ENCODE results near the gene ESRRG. TPM values are rescaled to one million over a fixed set of nuclear protein-coding genes. Genes with fewer than 3 reads are reported as not detected.
"Not testable (repeated sequence)": the region's sequence is repeated elsewhere in the genome, so short reads cannot be mapped to it uniquely, and the experiment has no call there.

Gene ESRRG
- total and polyA plus RNA-seq, 2 experiments from 2014 or later, result 1.2 to 1.7 TPM

DNA sequence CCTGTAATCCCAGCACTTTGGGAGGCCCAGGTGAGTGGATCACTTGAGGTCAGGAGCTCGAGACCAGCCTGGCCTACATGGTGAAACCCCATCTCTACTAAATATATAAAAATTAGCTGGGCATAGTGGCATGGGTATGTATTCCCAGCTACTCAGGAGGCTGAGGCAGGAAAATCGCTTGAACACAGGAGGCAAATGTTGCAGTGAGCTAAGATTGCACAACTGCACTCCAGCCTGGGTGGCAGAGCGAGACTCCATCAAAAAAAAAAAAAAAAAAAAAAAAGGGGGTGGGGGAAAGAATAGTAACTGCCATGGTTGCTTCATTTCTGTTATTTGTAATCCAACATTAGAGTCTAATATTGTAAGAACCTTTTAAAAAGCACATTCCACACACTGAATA is 193.4 kb downstream of the ESRRG start:
- H3K27ac ChIP-seq (ENCODE audit: low read depth); H3K9me2 ChIP-seq (ENCODE audit: insufficient read depth); H3K4me2 ChIP-seq; H3K27me3 ChIP-seq (ENCODE audit: insufficient read depth); H3K4me3 Mint-ChIP-seq; DNase-seq (ENCODE audit: low spot score); H3K36me3 ChIP-seq (ENCODE audit: insufficient read depth); ATAC-seq; H3K27ac Mint-ChIP-seq; H3K36me3 Mint-ChIP-seq (ENCODE audit: low read depth); H2AFZ ChIP-seq; H3K79me2 ChIP-seq (replicated peaks; ENCODE audit: insufficient read depth); H3K4me3 ChIP-seq; H4K20me1 ChIP-seq (replicated peaks; ENCODE audit: insufficient read depth); H3F3A ChIP-seq (replicated peaks; ENCODE audit: low read depth); H3K27me3 Mint-ChIP-seq (ENCODE audit: insufficient read depth, low read depth, poor library complexity); H3K9me3 Mint-ChIP-seq: not testable (repeated sequence)
- H3K4me1 ChIP-seq (ENCODE audit: insufficient read depth), result peaks cover 29% of the 10 kb centered on the region
- peaks cover 27% of the 10 kb centered on the region for H3K4me1 Mint-ChIP-seq

DNA sequence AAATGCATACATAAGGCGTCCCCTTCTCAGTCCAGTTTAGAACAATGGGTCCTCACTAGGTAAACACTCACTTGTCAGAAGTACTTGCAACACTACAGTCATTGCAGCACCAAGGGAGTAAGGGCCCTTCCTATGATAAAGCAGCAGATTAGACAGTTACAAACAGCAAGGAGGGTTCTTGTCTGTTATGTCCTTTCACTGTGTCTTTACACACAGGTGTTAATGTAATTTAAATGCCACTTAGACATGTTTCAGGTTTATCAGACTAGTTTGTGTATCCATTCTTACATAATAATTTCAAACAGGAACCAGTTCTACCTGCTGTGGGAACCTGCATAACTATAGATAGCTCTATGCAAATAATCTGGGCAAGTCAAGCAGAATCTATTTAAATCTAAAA is 194.4 kb downstream of the ESRRG start:
- H3K4me3 Mint-ChIP-seq, result no peak overlapping the region
- H3K4me2 ChIP-seq, result peak overlapping the region; percentile 19
- no peaks in the 10 kb centered on the region for H3K27me3 ChIP-seq (ENCODE audit: insufficient read depth)
- no peak overlapping the region for H2AFZ ChIP-seq
- DNase-seq (ENCODE audit: low spot score) (no peak), ATAC-seq (no peak; the same call in 2 of the 3 replicates)
- no peaks in the 10 kb centered on the region for H4K20me1 ChIP-seq (replicated peaks; ENCODE audit: insufficient read depth)
- no peaks in the 10 kb centered on the region for H3K36me3 ChIP-seq (ENCODE audit: insufficient read depth)
- peak overlapping the region; percentile 22 for H3K27ac Mint-ChIP-seq
- H3K9me2 ChIP-seq (ENCODE audit: insufficient read depth), result no peaks in the 10 kb centered on the region
- H3K4me3 ChIP-seq, result no peak overlapping the region
- TF ChIP-seq EZH2phosphoT487 (IDR thresholded peaks at IDR 0.05; ENCODE audit: unreplicated experiment) (no peak), JUNB (IDR thresholded peaks at IDR 0.05; ENCODE audit: unreplicated experiment) (no peak), POLR2AphosphoS5 (IDR thresholded peaks at IDR 0.05; ENCODE audit: low read depth) (no peak), ZNF114 (CRISPR knock-in tag; IDR thresholded peaks at IDR 0.05) (no peak), NANOG (IDR thresholded peaks at IDR 0.05; ENCODE audit: borderline replicate concordance) (no peak)
- TF ChIP-seq, protein P1, sequence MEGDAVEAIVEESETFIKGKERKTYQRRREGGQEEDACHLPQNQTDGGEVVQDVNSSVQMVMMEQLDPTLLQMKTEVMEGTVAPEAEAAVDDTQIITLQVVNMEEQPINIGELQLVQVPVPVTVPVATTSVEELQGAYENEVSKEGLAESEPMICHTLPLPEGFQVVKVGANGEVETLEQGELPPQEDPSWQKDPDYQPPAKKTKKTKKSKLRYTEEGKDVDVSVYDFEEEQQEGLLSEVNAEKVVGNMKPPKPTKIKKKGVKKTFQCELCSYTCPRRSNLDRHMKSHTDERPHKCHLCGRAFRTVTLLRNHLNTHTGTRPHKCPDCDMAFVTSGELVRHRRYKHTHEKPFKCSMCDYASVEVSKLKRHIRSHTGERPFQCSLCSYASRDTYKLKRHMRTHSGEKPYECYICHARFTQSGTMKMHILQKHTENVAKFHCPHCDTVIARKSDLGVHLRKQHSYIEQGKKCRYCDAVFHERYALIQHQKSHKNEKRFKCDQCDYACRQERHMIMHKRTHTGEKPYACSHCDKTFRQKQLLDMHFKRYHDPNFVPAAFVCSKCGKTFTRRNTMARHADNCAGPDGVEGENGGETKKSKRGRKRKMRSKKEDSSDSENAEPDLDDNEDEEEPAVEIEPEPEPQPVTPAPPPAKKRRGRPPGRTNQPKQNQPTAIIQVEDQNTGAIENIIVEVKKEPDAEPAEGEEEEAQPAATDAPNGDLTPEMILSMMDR (conservative IDR thresholded peaks at IDR 0.05; ENCODE audit: low read depth in 2 of 2), result no peak
- TF ChIP-seq, protein P2, sequence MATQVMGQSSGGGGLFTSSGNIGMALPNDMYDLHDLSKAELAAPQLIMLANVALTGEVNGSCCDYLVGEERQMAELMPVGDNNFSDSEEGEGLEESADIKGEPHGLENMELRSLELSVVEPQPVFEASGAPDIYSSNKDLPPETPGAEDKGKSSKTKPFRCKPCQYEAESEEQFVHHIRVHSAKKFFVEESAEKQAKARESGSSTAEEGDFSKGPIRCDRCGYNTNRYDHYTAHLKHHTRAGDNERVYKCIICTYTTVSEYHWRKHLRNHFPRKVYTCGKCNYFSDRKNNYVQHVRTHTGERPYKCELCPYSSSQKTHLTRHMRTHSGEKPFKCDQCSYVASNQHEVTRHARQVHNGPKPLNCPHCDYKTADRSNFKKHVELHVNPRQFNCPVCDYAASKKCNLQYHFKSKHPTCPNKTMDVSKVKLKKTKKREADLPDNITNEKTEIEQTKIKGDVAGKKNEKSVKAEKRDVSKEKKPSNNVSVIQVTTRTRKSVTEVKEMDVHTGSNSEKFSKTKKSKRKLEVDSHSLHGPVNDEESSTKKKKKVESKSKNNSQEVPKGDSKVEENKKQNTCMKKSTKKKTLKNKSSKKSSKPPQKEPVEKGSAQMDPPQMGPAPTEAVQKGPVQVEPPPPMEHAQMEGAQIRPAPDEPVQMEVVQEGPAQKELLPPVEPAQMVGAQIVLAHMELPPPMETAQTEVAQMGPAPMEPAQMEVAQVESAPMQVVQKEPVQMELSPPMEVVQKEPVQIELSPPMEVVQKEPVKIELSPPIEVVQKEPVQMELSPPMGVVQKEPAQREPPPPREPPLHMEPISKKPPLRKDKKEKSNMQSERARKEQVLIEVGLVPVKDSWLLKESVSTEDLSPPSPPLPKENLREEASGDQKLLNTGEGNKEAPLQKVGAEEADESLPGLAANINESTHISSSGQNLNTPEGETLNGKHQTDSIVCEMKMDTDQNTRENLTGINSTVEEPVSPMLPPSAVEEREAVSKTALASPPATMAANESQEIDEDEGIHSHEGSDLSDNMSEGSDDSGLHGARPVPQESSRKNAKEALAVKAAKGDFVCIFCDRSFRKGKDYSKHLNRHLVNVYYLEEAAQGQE (IDR thresholded peaks at IDR 0.05; ENCODE audit: unreplicated experiment), result no peak
- no peak overlapping the region for H3K27ac ChIP-seq (ENCODE audit: low read depth)
- no peaks in the 10 kb centered on the region for H3K27me3 Mint-ChIP-seq (ENCODE audit: insufficient read depth, low read depth, poor library complexity)
- peaks cover 29% of the 10 kb centered on the region for H3K4me1 ChIP-seq (ENCODE audit: insufficient read depth)
- H3K4me1 Mint-ChIP-seq, result peaks cover 27% of the 10 kb centered on the region
- H3K79me2 ChIP-seq (replicated peaks; ENCODE audit: insufficient read depth), result no peaks in the 10 kb centered on the region
- no peaks in the 10 kb centered on the region for H3K9me3 Mint-ChIP-seq
- H3F3A ChIP-seq (replicated peaks; ENCODE audit: low read depth), result no peaks in the 10 kb centered on the region
- no peaks in the 10 kb centered on the region for H3K36me3 Mint-ChIP-seq (ENCODE audit: low read depth)

Measured in GM23338 (cell line).